Panc1 (cell line): ENCODE data around the gene PEPD. TPM values are rescaled to one million over a fixed set of nuclear protein-coding genes. Genes with fewer than 3 reads are reported as not detected.

Source experiments
- ATAC-seq: fragments of 200-7000 bp; cut with Tn5 transposase; 2 replicates; pipeline ENCODE4 v1.9.1; 2020; ENCODE audit warnings: mild to moderate bottlenecking, moderate library complexity
- BruUV-seq: library from RNA; stranded (reverse); fragments of 400-500 nt; replicated peaks from 2 replicates; lab custom pipeline; 2021; lab: Mats Ljungman, UMichigan
- CTCF ChIA-PET: fragments of 300-600 bp; sonication (Branson Sonifier 250); formaldehyde crosslinking; loops from one replicate; lab custom pipeline; 2022; ENCODE audit warnings: antibody characterized with exemption; lab: Charles Lee
- POLR2A ChIA-PET: fragments of 300-600 bp; sonication (Branson Sonifier 250); formaldehyde crosslinking; loops from one replicate; lab custom pipeline; 2022; ENCODE audit warnings: antibody characterized with exemption; lab: Charles Lee
- DNase-seq: peaks from one replicate; pipeline ENCODE4 v3.0.0-alpha.2; 2010; ENCODE audit warnings: low read depth, low spot score
- H3K27ac ChIP-seq: 2 replicates; pipeline ENCODE4 v1.5.1; 2011; ENCODE audit warnings: mild to moderate bottlenecking, low read length, inconsistent platforms
- H3K27me3 ChIP-seq: fragments of 200-500 bp; sonication (Bioruptor generic); 2 replicates; pipeline ENCODE4 v1.6.0; 2014; ENCODE audit warnings: low read length, inconsistent platforms; ENCODE audit not compliant: control insufficient read depth, insufficient read depth
- H3K36me3 ChIP-seq: fragments of 200-500 bp; sonication (Bioruptor generic); 2 replicates; pipeline ENCODE4 v1.5.1; 2014; ENCODE audit warnings: inconsistent platforms, mild to moderate bottlenecking, low read length, moderate library complexity; ENCODE audit not compliant: control insufficient read depth, insufficient read depth
- H3K4me1 ChIP-seq: 2 replicates; pipeline ENCODE4 v1.5.1; 2011; ENCODE audit warnings: inconsistent platforms, mild to moderate bottlenecking, low read length, moderate library complexity; ENCODE audit not compliant: control insufficient read depth, insufficient read depth
- H3K4me3 ChIP-seq, 2 experiments: 2 replicates each; pipeline ENCODE4 v1.5.1; 2011 to 2012; ENCODE audit warnings: low read depth in 2 of 2, low read length in 2 of 2, mild to moderate bottlenecking in 2 of 2, inconsistent platforms in 1 of 2, moderate library complexity in 1 of 2
- H3K9me3 ChIP-seq: fragments of 200-500 bp; sonication (Bioruptor generic); 2 replicates; pipeline ENCODE4 v1.5.1; 2014; ENCODE audit warnings: low read depth, mild to moderate bottlenecking, inconsistent platforms, low read length, moderate library complexity; ENCODE audit not compliant: control insufficient read depth, insufficient read depth
- CTCF ChIP-seq: fragments of 450-650 bp; IDR thresholded peaks from 2 replicates; pipeline ENCODE4 v1.5.1; 2017; ENCODE audit warnings: mild to moderate bottlenecking
- POLR2AphosphoS5 ChIP-seq: IDR thresholded peaks from 2 replicates; pipeline ENCODE4 v1.6.1; 2012; ENCODE audit warnings: mild to moderate bottlenecking, low read depth, low read length, moderate library complexity
- REST ChIP-seq, 2 experiments: IDR thresholded peaks; 2 replicates each; pipeline ENCODE4 v1.6.1; 2011 to 2012; ENCODE audit warnings: low read depth in 2 of 2, control low read depth in 1 of 2, low read length in 1 of 2, mild to moderate bottlenecking in 1 of 2, moderate library complexity in 1 of 2; ENCODE audit not compliant: insufficient read depth in 1 of 2
- SIN3A ChIP-seq: IDR thresholded peaks from 2 replicates; pipeline ENCODE4 v1.6.1; 2012; ENCODE audit warnings: low read depth, mild to moderate bottlenecking, low read length, moderate library complexity, borderline replicate concordance; ENCODE audit not compliant: insufficient read depth
- TCF7L2 ChIP-seq: IDR thresholded peaks from 2 replicates; pipeline ENCODE4 v1.6.1; 2011; ENCODE audit warnings: mild to moderate bottlenecking, low read depth, low read length, inconsistent platforms
- in situ Hi-C: cut with HindIII; loops from 2 replicates; pipeline ENCODE4 v1.10.0; 2016; ENCODE audit warnings: low sequenced_read_pairs, low pct_unique_long_range_greater_than_20kb
- intact Hi-C: fragments of 100-400 bp; cut with micrococcal nuclease; formaldehyde crosslinking; loops from one replicate; pipeline ENCODE4 v1.10.0; 2022; ENCODE audit not compliant: unreplicated experiment
- total RNA-seq: library from RNA; stranded (reverse); gene quantifications from one replicate; pipeline ENCODE4 v1.2.1, GENCODE V29; 2021; ENCODE audit not compliant: unreplicated experiment

PEPD gene
- total RNA-seq, 1 experiment from 2014 or later: 102 TPM

GRCh38 chr19:33447336-33448158 is 74.0 kb downstream of the PEPD start:
- POLR2A ChIA-PET: no interaction called here
- no peak for ATAC-seq
- H3K9me3 ChIP-seq: no peaks in the 10 kb centered on the region

More at GRCh38 chr19:33447336-33448158, 74.0 kb downstream of the PEPD start:
- H3K27ac ChIP-seq: no peak overlapping the region
- H3K27me3 ChIP-seq: no peaks in the 10 kb centered on the region
- H3K4me3 ChIP-seq: no peak overlapping the region
- in situ Hi-C loops (no loop called here), intact Hi-C loops (no loop called here)
- no peaks in the 10 kb centered on the region for H3K4me1 ChIP-seq
- DNase-seq: no peak
- H3K36me3 ChIP-seq: no peaks in the 10 kb centered on the region
- CTCF ChIA-PET: no interaction called here
- BruUV-seq: no TSS peak
- no peak for TF ChIP-seq TCF7L2
- no peak for TF ChIP-seq SIN3A
- TF ChIP-seq POLR2AphosphoS5: no peak
- TF ChIP-seq CTCF: no peak
- no peak for TF ChIP-seq REST (IDR thresholded peaks at IDR 0.05; ENCODE audit: insufficient read depth in 1 of 2, low read depth in 2 of 2, low read length in 1 of 2)
